Measurements from ENCODE around the gene MYO15A.

The MYO15A gene

GRCh38 chr17:18228176-18228682 is 119.7 kb downstream of the MYO15A start:
- in situ Hi-C loops (cut with HindIII; ENCODE audit: low sequenced_read_pairs): no loop called here
- no peak overlapping the region for H3K4me3 ChIP-seq (ENCODE audit: low read depth, low read length)
- no peak for TF ChIP-seq CTCF (IDR thresholded peaks at IDR 0.05; ENCODE audit: low read depth, low read length, missing control alignments)
- DNase-seq (ENCODE audit: low read depth): no peak

GRCh38 chr17:18229254-18229653 is 120.7 kb downstream of the MYO15A start:
- no peak for TF ChIP-seq CTCF (IDR thresholded peaks at IDR 0.05; ENCODE audit: low read depth, low read length, missing control alignments)
- H3K4me3 ChIP-seq (ENCODE audit: low read depth, low read length): no peak overlapping the region
- DNase-seq (ENCODE audit: low read depth): no peak
- in situ Hi-C loops (cut with HindIII; ENCODE audit: low sequenced_read_pairs): no loop called here

Data from astrocyte of the cerebellum (primary cell).